Esophagus muscularis mucosa (tissue), 4 donors: ENCODE data around the gene SPIRE2.

Experiments
- EP300 ChIP-seq: sonication (generic); formaldehyde crosslinking; IDR thresholded peaks from one replicate; pipeline ENCODE4 v1.6.1; 2017; ENCODE audit warnings: antibody characterized with exemption
- POLR2A ChIP-seq: fragments of 450-650 bp; IDR thresholded peaks from one replicate; pipeline ENCODE4 v1.6.1; 2017; ENCODE audit warnings: antibody characterized with exemption, moderate library complexity, mild to moderate bottlenecking, low read depth
- POLR2AphosphoS5 ChIP-seq, 2 donors: sonication (generic); formaldehyde crosslinking; IDR thresholded peaks; one replicate each; pipeline ENCODE4 v1.6.1; 2017; ENCODE audit warnings: antibody characterized with exemption in 2 of 2
- TF ChIP-seq, protein P1 (sequence below), 3 experiments: fragments of 200-600 bp in 2 of 3; fragments of 450-650 bp in 1 of 3; sonication (generic) in 2 of 3; IDR thresholded peaks; one replicate each; pipeline ENCODE4 v1.5.1; 2017 to 2019; ENCODE audit warnings: antibody characterized with exemption in 3 of 3, mild to moderate bottlenecking in 2 of 3, moderate library complexity in 1 of 3

GRCh38 chr16:89798126-89798525 lies 30.1 kb upstream of the SPIRE2 start:
- TF ChIP-seq, protein P1, sequence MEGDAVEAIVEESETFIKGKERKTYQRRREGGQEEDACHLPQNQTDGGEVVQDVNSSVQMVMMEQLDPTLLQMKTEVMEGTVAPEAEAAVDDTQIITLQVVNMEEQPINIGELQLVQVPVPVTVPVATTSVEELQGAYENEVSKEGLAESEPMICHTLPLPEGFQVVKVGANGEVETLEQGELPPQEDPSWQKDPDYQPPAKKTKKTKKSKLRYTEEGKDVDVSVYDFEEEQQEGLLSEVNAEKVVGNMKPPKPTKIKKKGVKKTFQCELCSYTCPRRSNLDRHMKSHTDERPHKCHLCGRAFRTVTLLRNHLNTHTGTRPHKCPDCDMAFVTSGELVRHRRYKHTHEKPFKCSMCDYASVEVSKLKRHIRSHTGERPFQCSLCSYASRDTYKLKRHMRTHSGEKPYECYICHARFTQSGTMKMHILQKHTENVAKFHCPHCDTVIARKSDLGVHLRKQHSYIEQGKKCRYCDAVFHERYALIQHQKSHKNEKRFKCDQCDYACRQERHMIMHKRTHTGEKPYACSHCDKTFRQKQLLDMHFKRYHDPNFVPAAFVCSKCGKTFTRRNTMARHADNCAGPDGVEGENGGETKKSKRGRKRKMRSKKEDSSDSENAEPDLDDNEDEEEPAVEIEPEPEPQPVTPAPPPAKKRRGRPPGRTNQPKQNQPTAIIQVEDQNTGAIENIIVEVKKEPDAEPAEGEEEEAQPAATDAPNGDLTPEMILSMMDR (IDR thresholded peaks at IDR 0.05), result no peak
- no peak for TF ChIP-seq POLR2AphosphoS5 (IDR thresholded peaks at IDR 0.05)
- no peak for TF ChIP-seq POLR2A
- TF ChIP-seq EP300, result no peak
